Central memory CD8-positive, alpha-beta T cell (primary cell): ENCODE data around the gene YBEY.

ENCODE experiments used
- ATAC-seq: fragments of 150-1000 bp; cut with Tn5 transposase; replicated peaks from 2 replicates; pipeline ENCODE4 v1.10.0; 2022; ENCODE audit warnings: mild to moderate bottlenecking, moderate FRiP score, moderate number of reproducible peaks; ENCODE audit not compliant: poor library complexity, severe bottlenecking; ENCODE audit errors: extremely low read depth
- DNase-seq, 2 donors: peaks; one replicate each; pipeline ENCODE4 v3.0.0; 2021; ENCODE audit warnings: low spot score in 2 of 2
- H3K27ac Mint-ChIP-seq: one replicate; pipeline ENCODE4 v1.8.0; 2022; ENCODE audit warnings: low read depth, mild to moderate bottlenecking, moderate library complexity, mixed read lengths
- H3K27me3 Mint-ChIP-seq: one replicate; pipeline ENCODE4 v1.8.0; 2022; ENCODE audit warnings: mixed read lengths
- H3K36me3 Mint-ChIP-seq: one replicate; pipeline ENCODE4 v1.8.0; 2022; ENCODE audit warnings: mild to moderate bottlenecking, moderate library complexity, mixed read lengths; ENCODE audit not compliant: insufficient read depth
- H3K4me1 Mint-ChIP-seq: one replicate; pipeline ENCODE4 v1.8.0; 2022; ENCODE audit warnings: mixed read lengths
- H3K4me3 Mint-ChIP-seq: one replicate; pipeline ENCODE4 v1.8.0; 2022; ENCODE audit warnings: mild to moderate bottlenecking, moderate library complexity, mixed read lengths
- H3K9me3 Mint-ChIP-seq: one replicate; pipeline ENCODE4 v1.8.0; 2022; ENCODE audit warnings: mixed read lengths

YBEY gene

DNA sequence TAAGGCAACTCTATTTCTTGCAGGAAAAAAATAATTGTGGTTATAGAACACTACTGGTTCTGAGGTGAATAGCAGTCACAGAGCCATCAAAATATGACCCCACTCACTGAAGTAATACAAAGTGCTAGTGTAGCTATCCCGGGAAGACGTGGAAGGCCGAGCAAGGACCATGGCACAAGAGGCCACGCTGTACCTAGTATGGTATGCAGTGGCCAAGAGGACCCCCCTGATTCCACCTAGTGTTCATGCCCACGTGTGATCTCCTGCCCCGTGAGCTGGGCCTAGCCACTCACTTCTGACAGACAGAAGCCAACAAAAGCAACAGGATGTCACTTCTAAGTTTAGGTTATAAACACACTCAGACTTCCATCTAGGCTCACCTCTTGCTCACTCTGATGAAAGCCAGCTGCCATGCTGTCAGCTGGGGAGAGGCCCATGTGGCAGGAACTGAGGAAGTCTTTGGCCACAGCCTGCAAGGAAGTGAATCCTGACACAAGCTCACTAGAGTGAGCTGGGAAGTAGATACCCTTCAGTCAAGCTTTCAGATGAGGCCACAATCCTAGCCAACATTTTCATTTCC, 35.9 kb upstream of the YBEY start:
- Mint-ChIP-seq H3K36me3 (peaks cover 46% of the 10 kb centered on the region), H3K9me3 (no peaks in the 10 kb centered on the region), H3K4me3 (no peak overlapping the region), H3K27ac (peak overlapping the region; percentile 64), H3K4me1 (peaks cover 42% of the 10 kb centered on the region), H3K27me3 (no peaks in the 10 kb centered on the region)
- ATAC-seq (no peak), DNase-seq (no peak)

DNA sequence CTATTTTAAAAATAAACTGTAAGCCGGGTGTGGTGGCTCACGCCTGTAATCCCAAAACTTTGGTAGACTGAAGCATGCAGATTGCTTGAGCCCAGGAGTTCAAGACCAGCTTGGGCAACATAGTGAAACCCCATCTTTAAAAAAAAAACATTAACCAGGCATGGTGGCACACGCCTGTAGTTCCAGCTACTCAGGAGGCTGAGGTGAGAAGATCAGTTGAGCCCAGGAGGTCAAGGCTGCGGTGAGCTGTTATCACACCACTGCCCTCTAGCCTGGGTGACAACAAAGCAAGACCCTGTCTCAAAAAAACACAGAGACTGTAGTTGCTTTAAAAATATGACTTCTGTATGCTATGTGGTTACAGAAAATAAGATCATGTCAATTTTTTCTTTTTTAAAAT, 33.3 kb upstream of the YBEY start:
- Mint-ChIP-seq H3K4me3 (no peak overlapping the region), H3K9me3 (no peaks in the 10 kb centered on the region), H3K4me1 (peaks cover 45% of the 10 kb centered on the region), H3K36me3 (peaks cover 51% of the 10 kb centered on the region), H3K27ac (peak overlapping the region; percentile 68), H3K27me3 (no peaks in the 10 kb centered on the region)
- no peak for DNase-seq
- ATAC-seq = no peak

DNA sequence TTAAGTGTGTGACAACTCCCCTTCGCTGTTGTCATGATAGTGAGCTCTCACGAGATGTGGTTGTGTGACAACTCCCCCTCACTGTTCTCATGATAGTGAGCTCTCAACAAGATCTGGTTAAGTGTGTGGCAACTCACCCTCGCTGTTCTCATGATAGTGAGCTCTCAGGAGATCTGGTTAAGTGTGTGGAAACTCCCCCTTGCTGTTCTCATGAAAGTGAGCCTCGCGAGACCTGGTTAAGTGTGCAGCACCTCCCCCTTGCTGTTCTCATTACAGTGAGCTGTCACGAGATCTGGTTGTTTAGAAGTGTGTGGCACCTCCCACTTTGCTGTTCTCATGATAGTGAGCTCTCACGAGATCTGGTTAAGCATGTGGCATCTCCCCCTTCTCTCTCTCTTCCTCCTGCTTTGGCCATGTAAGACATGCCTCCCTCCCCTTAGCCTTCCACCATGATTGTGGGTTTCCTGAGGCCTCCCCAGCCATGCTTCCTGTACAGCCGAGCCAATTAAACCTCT, 32.5 kb upstream of the YBEY start:
- H3K4me3 Mint-ChIP-seq = peak overlapping the region; percentile 7
- ATAC-seq = peak; percentile 84
- H3K27me3 Mint-ChIP-seq = no peaks in the 10 kb centered on the region
- peaks cover 55% of the 10 kb centered on the region for H3K36me3 Mint-ChIP-seq
- DNase-seq = peak in 1 of 2 donors; percentile 33
- H3K4me1 Mint-ChIP-seq = peaks cover 40% of the 10 kb centered on the region
- H3K27ac Mint-ChIP-seq = peak overlapping the region; percentile 68
- H3K9me3 Mint-ChIP-seq = no peaks in the 10 kb centered on the region

DNA sequence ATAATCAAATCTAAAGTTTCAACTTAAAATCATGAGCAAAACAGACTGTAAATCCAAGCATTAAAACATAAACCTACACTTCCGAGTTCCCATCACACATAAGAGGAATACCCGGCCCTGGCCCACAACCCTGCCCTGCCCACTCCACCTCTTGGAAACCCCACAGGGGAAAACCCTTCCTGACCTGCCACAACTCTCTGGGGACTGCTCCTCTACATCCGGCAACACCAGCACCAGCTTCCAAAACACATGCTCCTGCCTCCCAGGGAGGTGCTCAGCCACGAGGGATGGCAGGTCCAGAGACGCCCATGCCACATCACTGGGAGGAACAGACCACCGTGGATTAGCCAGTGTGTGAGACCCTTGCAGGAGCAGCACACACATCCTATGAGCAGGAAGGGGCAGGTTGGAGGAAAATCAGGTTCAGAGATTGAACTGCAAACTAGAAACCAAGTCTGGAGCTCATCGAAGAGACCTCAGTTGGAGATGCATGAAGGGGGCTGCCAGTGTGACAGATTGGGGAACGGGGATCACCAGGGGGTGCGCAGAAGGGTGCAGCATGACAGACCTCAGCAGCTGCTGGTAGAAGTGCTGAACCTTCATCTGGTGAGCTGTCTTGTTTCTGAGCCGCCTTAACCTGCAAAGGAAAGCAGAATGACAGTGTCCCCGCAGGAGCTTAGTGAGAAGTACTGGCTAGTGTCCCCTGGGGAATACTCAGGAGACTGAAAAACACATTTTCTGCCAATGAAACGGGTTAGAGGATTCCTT, 31.8 kb upstream of the YBEY start:
- peaks cover 37% of the 10 kb centered on the region for H3K4me1 Mint-ChIP-seq
- H3K27ac Mint-ChIP-seq = peak overlapping the region; percentile 85
- no peak for DNase-seq
- no peaks in the 10 kb centered on the region for H3K27me3 Mint-ChIP-seq
- ATAC-seq = no peak
- H3K36me3 Mint-ChIP-seq = peaks cover 57% of the 10 kb centered on the region
- H3K9me3 Mint-ChIP-seq = no peaks in the 10 kb centered on the region
- H3K4me3 Mint-ChIP-seq = peak overlapping the region; percentile 7

DNA sequence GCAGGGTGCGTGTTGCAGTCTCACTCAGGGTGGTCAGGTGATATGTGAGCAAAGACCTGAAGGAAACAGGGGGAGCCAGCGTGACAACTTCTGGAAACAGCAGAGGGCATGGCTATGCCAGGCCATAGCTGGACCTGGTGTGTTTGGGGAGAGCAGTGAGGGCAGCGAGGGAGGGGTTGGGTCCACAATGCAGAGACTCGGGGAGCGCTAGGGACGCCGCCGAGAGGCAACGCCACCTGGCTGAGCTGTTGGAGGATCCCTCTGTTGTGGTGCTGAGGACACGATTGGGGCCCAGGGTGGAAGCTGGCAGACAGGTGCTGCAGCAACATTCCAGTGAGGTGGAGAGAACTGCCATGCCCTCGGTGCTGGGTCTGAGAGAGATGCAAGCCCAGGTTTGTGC, 31.0 kb upstream of the YBEY start:
- H3K27me3 Mint-ChIP-seq = no peaks in the 10 kb centered on the region
- H3K9me3 Mint-ChIP-seq = no peaks in the 10 kb centered on the region
- ATAC-seq (no peak), DNase-seq (no peak)
- peak overlapping the region; percentile 85 for H3K27ac Mint-ChIP-seq
- H3K36me3 Mint-ChIP-seq = peaks cover 58% of the 10 kb centered on the region
- peaks cover 31% of the 10 kb centered on the region for H3K4me1 Mint-ChIP-seq
- H3K4me3 Mint-ChIP-seq = no peak overlapping the region

DNA sequence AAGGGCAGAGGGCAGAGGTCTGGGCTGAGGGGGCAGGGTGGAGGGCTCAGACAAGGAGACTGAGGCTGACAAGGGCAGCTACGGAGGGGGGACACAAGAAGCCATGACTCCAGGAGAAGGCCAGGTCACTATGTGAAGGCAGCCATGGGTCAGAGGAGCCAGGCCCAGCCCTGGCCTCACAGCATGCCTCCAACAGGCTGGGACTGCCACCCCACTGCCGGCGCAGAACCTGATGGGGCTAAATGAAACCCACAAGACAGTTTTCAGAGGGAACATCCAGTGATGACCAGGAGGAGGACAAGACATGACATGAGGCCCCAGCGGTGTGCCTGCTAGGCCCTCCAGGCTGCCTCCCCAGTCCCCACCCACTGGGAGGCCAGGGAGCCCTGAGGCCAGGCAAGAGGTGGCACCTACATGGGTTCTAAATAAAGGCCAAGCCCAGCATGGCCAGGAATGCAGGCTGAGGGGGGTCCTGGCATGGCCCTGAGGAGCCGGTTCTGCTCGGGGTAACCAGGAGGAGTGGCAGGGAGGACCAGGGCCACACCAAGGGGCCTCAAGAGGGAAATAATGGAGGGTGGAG, 30.3 kb upstream of the YBEY start:
- H3K4me3 Mint-ChIP-seq = no peak overlapping the region
- peaks cover 57% of the 10 kb centered on the region for H3K36me3 Mint-ChIP-seq
- H3K27me3 Mint-ChIP-seq = no peaks in the 10 kb centered on the region
- ATAC-seq (no peak), DNase-seq (no peak)
- H3K27ac Mint-ChIP-seq = peak overlapping the region; percentile 85
- H3K4me1 Mint-ChIP-seq = peaks cover 25% of the 10 kb centered on the region
- H3K9me3 Mint-ChIP-seq = no peaks in the 10 kb centered on the region

DNA sequence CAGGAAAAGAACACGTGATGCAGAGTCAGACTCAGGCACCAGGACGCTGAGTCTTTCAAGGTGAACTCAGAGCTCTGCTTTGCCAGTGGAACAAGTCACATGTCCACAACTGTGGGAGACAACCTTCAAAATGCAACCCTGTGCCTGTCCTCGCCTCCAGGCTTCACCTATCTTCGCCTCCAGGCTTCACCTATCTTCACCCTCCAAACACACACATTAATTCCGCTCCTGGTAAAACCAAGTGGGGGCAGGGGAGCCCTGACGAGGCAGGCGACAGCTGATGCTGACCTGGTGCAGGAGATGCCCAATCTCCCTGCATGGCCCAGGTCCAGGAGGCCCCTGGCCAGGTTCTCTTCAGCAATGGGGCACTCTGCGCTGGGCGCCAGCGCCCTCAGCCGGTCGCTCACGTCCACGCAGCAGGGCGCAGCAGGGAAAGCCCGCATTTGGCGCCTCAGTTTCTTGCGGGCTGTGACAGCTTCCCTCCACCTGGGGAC, 29.6 kb upstream of the YBEY start:
- Mint-ChIP-seq H3K27ac (no peak overlapping the region), H3K9me3 (no peaks in the 10 kb centered on the region), H3K4me1 (peaks cover 27% of the 10 kb centered on the region), H3K36me3 (peaks cover 60% of the 10 kb centered on the region), H3K27me3 (no peaks in the 10 kb centered on the region), H3K4me3 (no peak overlapping the region)
- no peak for ATAC-seq
- DNase-seq = no peak

DNA sequence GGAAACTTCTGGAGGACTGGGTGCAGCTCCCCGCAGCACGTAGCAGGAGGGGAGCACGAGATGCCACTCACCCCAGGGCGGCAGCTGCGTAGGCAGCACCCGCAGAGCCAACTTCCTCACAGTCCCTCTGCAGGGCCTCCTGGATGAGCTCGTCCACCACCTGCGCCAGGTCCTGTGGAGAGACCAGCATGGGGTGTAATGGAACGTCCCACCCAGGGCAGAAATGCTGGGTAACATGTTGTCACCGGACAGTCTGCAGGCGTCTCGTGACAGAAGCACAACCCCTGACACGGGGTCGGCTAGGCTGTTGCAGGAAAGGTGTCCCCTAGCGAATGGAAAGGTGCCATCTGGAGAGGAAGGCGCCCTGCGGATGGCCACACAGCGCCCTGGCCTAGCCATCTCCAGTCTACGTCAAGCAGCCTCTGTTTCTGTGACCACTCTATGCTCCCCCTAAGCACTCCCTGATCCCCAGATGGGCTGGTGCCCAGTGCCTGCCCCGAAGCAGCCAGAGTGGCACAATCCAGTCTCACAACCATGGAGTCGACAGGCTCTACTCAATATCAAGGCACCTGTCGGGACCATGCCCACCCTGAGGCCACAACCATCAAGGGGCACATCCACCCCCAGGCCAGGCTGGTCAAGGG, 22.0 kb upstream of the YBEY start:
- peaks cover 60% of the 10 kb centered on the region for H3K36me3 Mint-ChIP-seq
- DNase-seq = no peak
- H3K4me3 Mint-ChIP-seq = no peak overlapping the region
- no peak for ATAC-seq
- no peaks in the 10 kb centered on the region for H3K9me3 Mint-ChIP-seq
- H3K27me3 Mint-ChIP-seq = no peaks in the 10 kb centered on the region
- H3K4me1 Mint-ChIP-seq = peaks cover 4% of the 10 kb centered on the region
- peak overlapping the region; percentile 64 for H3K27ac Mint-ChIP-seq

DNA sequence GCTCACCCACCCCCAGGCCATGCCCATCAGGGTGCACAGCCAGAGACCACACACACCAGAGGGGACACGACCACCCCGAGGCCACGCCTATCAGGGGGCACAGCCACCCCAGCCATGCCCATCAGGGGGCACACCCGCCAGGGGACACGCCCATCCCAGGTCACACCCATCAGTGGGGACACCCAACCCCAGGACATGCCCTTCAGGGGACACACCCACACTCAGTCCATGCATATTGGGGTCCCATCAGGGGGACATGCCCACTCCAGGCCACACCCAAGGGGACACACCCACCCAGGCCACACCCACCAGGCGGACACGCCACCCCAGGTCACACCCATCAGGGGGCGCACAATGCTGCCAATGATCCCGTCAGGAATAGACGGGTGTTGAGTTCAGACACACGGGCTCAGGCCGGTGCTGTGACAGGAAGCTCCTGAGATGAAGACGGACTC, 21.4 kb upstream of the YBEY start:
- Mint-ChIP-seq H3K36me3 (peaks cover 60% of the 10 kb centered on the region), H3K9me3 (no peaks in the 10 kb centered on the region), H3K27me3 (no peaks in the 10 kb centered on the region), H3K4me3 (no peak overlapping the region), H3K27ac (peak overlapping the region; percentile 64), H3K4me1 (peaks cover 4% of the 10 kb centered on the region)
- ATAC-seq (no peak), DNase-seq (no peak)

DNA sequence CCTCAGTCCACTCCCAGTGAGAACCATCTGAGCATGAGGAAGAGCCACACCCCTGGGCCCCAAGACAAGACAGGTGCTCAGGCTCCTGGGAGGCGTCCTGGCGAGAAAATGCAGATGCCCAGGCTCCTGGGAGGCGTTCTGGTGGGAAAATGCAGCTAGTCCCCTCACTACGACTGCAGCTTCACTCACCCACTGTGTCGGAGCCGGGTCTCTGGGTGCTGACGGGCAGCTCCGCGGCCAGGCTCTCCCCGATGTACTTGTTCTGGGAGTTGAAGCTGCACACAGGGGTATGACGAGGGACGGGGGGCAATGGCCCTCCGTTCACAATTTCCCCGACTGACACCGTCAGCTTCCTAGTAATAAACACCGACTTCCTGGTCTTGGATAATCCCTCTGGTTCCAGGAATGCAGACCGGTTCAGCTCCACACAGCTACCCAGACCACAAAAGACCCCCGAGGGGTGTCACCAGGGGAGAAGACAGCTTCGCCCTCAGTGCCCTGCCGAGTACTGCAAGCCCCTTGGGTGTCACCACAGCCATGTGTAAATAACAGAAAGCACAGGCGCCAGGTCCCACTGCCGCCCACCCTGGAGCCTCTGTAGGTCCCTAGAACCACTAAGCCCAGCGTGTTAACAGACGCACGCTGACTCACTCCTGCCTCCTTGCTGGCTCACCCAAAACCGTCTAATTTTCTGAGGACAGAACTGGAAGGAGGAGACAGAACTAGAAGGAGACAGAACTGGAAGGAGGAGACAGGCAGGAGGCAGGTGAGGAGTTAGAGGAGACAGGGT, 20.2 kb upstream of the YBEY start:
- DNase-seq (no peak), ATAC-seq (no peak)
- H3K27ac Mint-ChIP-seq = peak overlapping the region; percentile 64
- H3K4me3 Mint-ChIP-seq = no peak overlapping the region
- H3K27me3 Mint-ChIP-seq = no peaks in the 10 kb centered on the region
- H3K4me1 Mint-ChIP-seq = peaks cover 3% of the 10 kb centered on the region
- H3K36me3 Mint-ChIP-seq = peaks cover 61% of the 10 kb centered on the region
- H3K9me3 Mint-ChIP-seq = no peaks in the 10 kb centered on the region

DNA sequence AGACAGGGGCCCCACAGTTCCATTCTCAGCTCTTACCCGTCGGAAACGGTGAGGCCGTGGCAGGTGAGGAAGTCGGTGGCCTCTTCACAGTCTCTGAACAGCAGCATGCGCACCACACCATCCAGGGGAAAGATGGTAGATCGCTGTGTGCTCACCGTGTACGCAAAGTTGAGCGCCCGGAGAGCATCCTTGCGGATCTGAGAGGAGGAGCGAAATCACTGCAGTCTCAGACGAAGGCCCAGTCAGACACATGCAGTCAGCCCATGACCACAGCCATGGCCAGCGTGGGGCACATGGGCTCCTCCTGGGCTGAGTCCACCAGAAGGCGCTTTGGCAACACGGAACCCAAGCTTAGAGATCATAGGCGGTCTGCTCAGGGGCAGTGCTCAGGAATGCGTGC, 19.2 kb upstream of the YBEY start:
- H3K27me3 Mint-ChIP-seq = no peaks in the 10 kb centered on the region
- H3K9me3 Mint-ChIP-seq = no peaks in the 10 kb centered on the region
- H3K27ac Mint-ChIP-seq = peak overlapping the region; percentile 44
- no peak overlapping the region for H3K4me3 Mint-ChIP-seq
- H3K4me1 Mint-ChIP-seq = no peaks in the 10 kb centered on the region
- ATAC-seq = no peak
- no peak for DNase-seq
- H3K36me3 Mint-ChIP-seq = peaks cover 61% of the 10 kb centered on the region

DNA sequence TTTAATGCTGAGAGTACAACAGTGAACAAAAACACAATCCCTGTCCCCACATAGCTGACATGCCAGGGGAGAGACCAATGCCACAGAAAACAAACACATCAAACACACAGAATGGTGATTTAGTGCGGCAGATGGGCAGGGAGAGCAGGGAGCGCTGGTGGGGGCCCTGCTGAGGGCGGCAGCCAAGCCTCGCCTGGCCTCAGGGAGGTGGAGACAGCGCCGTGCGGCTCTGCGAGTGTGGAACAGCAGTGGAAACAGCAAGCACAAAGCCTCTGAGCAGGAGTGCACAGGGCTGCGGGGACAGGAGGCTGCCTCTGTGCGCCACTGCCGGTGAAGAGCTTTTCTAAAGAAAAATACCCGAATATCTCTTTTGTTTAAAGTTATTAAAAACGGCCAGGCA, 17.8 kb upstream of the YBEY start:
- DNase-seq (no peak), ATAC-seq (no peak)
- Mint-ChIP-seq H3K9me3 (no peaks in the 10 kb centered on the region), H3K4me1 (no peaks in the 10 kb centered on the region), H3K36me3 (peaks cover 67% of the 10 kb centered on the region), H3K4me3 (no peak overlapping the region), H3K27ac (no peak overlapping the region), H3K27me3 (no peaks in the 10 kb centered on the region)
